SK-N-MC (cell line): Measurements from ENCODE around the gene VPS4B.

Experiments
- DNase-seq: peaks from one replicate; pipeline ENCODE4 v3.0.0-alpha.2; 2011; ENCODE audit warnings: low read depth, low spot score
- H3K27ac ChIP-seq: fragments of 200-600 bp; sonication (generic); 2 replicates; pipeline ENCODE4 v1.5.1; 2016; ENCODE audit warnings: mixed run types
- H3K36me3 ChIP-seq: fragments of 200-600 bp; sonication (generic); 2 replicates; pipeline ENCODE4 v1.6.1; 2017; ENCODE audit warnings: antibody characterized with exemption, low read length, mixed read lengths; ENCODE audit not compliant: insufficient read depth
- H3K4me3 ChIP-seq: fragments of 200-600 bp; sonication (generic); 2 replicates; pipeline ENCODE4 v1.5.1; 2016
- H3K9ac ChIP-seq: fragments of 200-600 bp; sonication (generic); 2 replicates; pipeline ENCODE4 v1.8.0; 2017; ENCODE audit warnings: mixed run types, mixed read lengths; ENCODE audit not compliant: insufficient read length
- H3K9me3 ChIP-seq: fragments of 200-600 bp; sonication (generic); 2 replicates; pipeline ENCODE4 v1.6.1; 2017; ENCODE audit warnings: low read depth, mild to moderate bottlenecking, antibody characterized with exemption, low read length, moderate library complexity, mixed read lengths
- EZH2 ChIP-seq: fragments of 200-600 bp; sonication (generic); IDR thresholded peaks from one replicate; pipeline ENCODE4 v1.6.1; 2017; ENCODE audit warnings: antibody characterized with exemption
- FOXP2 ChIP-seq: optimal IDR thresholded peaks from 2 replicates; pipeline ENCODE3; 2011; ENCODE audit warnings: mild to moderate bottlenecking, moderate library complexity; ENCODE audit not compliant: insufficient read depth; ENCODE audit errors: extremely low read length, control extremely low read depth
- POLR2AphosphoS5 ChIP-seq: IDR thresholded peaks from 2 replicates; pipeline ENCODE4 v1.6.1; 2012; ENCODE audit warnings: mild to moderate bottlenecking, low read depth, low read length, borderline replicate concordance

VPS4B gene

DNA sequence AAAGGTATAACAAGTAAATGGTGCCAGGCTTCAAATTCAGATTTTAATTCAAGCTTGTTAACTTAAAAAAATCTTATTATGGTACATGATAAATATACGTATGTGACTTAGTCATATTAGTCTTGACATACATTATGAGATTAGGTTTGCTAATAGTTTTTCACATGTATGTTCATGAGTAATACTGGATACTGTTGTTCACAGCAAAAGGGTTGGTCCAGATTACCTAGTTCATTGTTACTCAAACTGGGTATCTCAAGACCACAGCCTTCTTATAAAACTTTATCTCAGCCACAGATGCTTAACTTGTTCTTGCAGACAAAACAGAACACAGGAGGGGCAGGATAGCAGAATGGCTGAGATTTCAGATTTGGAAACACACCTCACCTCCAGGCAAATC, 26.8 kb downstream of the VPS4B start:
- H3K36me3 ChIP-seq: peaks cover 60% of the 10 kb centered on the region
- no peak overlapping the region for H3K27ac ChIP-seq
- TF ChIP-seq EZH2: no peak
- no peak for TF ChIP-seq FOXP2
- H3K9me3 ChIP-seq: no peaks in the 10 kb centered on the region
- H3K9ac ChIP-seq: no peak overlapping the region
- DNase-seq: no peak
- H3K4me3 ChIP-seq: no peak overlapping the region

DNA sequence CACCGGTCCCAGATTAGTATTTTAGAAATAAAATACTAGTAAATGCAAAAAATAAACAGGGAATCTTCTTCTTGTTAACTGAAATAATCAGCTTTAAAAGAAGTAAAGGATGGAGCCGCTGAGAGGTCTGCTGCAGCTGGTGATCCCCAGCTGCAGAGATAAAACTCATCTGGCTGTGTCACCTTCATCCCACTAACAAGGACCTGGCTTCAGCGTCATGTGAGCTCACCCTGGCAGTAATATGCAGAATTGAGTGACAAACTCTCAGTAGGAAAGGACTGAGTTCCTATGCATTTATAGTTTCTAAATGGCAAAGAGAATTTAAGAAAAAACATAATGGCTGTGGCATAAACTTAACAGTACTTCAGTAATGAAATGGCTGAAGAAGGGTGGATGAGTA, 27.3 kb downstream of the VPS4B start:
- H3K27ac ChIP-seq: no peak overlapping the region
- TF ChIP-seq EZH2 (no peak), FOXP2 (no peak), POLR2AphosphoS5 (no peak)
- no peaks in the 10 kb centered on the region for H3K9me3 ChIP-seq
- DNase-seq: no peak
- no peak overlapping the region for H3K9ac ChIP-seq
- H3K4me3 ChIP-seq: no peak overlapping the region
- H3K36me3 ChIP-seq: peaks cover 59% of the 10 kb centered on the region

DNA sequence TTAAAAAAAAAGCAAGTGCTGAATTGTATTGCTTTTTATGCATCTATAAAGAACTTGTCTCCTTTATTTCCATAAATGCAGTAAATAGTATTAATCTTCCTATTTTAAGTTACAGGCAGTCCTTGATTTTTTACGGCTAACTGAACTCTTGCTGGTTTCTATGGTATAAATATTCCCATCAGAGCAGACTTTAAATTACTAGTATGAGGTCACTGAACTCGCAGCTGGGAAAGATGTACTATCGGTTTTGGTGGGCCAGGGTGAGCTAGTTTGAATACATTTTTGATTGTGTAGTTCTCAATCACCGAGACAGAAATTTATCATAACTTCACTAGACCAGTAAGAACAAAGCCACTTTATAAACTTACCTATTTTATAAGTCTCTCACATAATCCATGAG, 34.4 kb downstream of the VPS4B start:
- no peak overlapping the region for H3K9ac ChIP-seq
- H3K9me3 ChIP-seq: no peaks in the 10 kb centered on the region; the same call in 1 of the 2 replicates
- TF ChIP-seq FOXP2 (no peak), EZH2 (no peak), POLR2AphosphoS5 (no peak)
- H3K36me3 ChIP-seq: peaks cover 26% of the 10 kb centered on the region
- DNase-seq: no peak
- H3K27ac ChIP-seq: peak overlapping the region; percentile 2; the same call in 1 of the 2 replicates
- H3K4me3 ChIP-seq: no peak overlapping the region

DNA sequence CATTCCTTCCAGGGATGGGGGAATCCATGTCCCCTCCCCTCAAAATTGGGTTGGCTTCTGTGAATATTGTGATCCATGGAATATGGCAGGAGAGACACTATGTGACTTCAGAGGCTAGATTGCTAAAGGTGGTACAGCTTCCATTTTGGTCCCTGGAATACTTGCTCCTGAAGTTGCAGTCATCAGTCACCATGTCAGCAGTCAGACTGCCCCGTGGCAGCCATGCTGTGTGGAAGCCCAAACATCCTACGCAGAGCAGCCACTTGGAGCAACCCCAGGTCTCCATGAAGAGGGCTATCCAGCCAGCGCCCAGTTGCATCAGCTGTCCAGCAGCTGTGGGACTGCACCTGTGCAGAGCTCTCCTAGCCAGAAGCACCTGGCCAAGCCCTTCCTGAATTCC, 39.4 kb downstream of the VPS4B start:
- TF ChIP-seq EZH2: no peak
- TF ChIP-seq POLR2AphosphoS5: no peak
- TF ChIP-seq FOXP2: no peak
- Histone ChIP-seq H3K9me3 (no peaks in the 10 kb centered on the region; the same call in 1 of the 2 replicates), H3K9ac (no peak overlapping the region), H3K36me3 (peaks cover 14% of the 10 kb centered on the region; the same call in 1 of the 2 replicates), H3K27ac (no peak overlapping the region), H3K4me3 (no peak overlapping the region)
- DNase-seq: no peak

DNA sequence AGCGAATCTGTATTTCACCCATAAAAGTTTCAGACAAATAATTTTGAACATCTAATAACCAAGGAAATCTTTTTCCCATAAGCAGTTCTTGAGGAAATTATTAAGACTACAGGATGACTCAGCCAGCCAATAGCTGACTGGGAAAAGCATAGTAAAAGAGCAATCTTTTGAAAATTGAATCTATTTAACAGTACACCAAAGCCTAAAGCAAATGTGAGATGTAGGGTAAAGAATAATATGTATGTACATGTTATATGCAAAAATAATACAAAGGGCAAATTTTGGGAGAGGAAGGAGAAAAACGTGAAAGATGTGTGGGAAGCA, 42.7 kb downstream of the VPS4B start:
- Histone ChIP-seq H3K27ac (peak overlapping the region; percentile 99), H3K36me3 (peaks cover 19% of the 10 kb centered on the region), H3K9ac (peak overlapping the region; percentile 76), H3K4me3 (peak overlapping the region; percentile 55), H3K9me3 (no peaks in the 10 kb centered on the region; the same call in none of the 2 replicates)
- peak; percentile 76 for DNase-seq
- TF ChIP-seq FOXP2 (no peak), POLR2AphosphoS5 (peak; percentile 43; the same call in 1 of the 2 replicates)

DNA sequence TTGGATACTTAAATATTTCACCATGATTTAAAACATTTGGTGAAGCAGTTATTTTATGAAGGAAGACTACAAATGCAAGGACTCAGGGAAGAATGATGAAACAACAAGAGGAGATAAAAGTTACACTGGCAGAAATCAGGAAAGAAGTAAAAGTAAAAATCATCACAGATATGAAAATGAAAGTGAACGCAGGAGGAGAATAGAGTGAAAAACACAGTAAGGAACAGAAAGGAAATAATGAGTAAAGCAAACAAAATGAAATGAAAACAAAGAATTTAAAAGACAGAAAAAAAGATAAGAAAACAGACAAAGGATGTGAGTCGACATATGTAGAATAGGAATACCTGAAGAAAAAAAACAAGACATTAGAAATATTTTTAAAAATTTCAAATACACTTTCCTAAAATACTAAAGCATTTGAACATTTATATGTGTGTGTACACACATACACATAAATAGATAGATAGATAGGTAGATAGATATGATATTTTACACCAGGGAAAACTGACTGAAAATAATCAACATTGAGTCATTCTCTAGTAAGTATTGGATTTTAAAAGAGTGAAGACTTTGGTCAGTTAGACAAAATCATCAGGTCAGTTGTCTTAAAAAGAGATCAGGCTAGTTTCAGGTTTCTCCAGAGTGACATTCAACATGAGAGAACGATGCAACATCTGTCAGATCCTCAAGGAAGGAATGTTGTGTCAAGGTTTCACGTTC, 43.2 kb downstream of the VPS4B start:
- Histone ChIP-seq H3K36me3 (peaks cover 18% of the 10 kb centered on the region), H3K9me3 (no peaks in the 10 kb centered on the region; the same call in none of the 2 replicates), H3K4me3 (peak overlapping the region; percentile 55), H3K9ac (peak overlapping the region; percentile 76), H3K27ac (peak overlapping the region; percentile 99)
- no peak for DNase-seq
- TF ChIP-seq POLR2AphosphoS5: no peak; the same call in 1 of the 2 replicates
- no peak for TF ChIP-seq EZH2
- TF ChIP-seq FOXP2: no peak

DNA sequence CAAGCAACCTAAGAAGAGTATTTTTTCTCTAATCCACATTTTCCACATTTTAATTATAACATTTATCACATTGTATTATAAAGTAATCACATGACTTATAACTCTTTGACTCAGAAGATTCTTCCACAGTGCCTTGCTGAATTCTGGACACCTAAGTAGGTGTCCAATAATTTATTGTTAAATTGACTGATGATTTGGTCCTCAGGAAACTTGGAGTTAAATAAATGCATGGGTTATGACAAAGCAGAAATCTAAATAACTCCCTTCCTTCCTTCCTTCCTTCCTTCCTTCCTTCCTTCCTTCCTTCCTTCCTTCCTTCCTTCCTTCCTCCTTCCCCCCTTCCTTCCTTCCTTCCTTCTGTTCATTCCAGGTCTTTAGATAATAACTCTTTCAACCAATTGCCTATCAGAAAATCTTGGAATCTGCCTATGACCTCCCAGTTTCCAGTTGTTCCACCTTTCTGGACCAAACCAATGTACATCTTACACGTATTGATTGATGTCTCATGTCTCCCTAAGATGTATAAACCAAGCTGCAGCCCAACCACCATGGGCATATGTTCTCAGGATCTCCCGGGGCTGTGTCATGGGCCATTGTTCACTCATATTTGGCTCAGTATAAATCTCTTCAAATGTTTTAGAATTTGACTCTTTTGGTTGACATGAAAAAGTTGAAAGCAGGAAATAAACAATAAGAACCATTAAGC, 44.8 kb downstream of the VPS4B start:
- Histone ChIP-seq H3K27ac (peak overlapping the region; percentile 100), H3K4me3 (peak overlapping the region; percentile 48; the same call in 1 of the 2 replicates), H3K9me3 (no peaks in the 10 kb centered on the region; the same call in 1 of the 2 replicates), H3K36me3 (peaks cover 6% of the 10 kb centered on the region; the same call in 1 of the 2 replicates), H3K9ac (peak overlapping the region; percentile 81)
- no peak for TF ChIP-seq EZH2
- TF ChIP-seq POLR2AphosphoS5: peak; percentile 74
- TF ChIP-seq FOXP2: no peak
- DNase-seq: peak; percentile 99

DNA sequence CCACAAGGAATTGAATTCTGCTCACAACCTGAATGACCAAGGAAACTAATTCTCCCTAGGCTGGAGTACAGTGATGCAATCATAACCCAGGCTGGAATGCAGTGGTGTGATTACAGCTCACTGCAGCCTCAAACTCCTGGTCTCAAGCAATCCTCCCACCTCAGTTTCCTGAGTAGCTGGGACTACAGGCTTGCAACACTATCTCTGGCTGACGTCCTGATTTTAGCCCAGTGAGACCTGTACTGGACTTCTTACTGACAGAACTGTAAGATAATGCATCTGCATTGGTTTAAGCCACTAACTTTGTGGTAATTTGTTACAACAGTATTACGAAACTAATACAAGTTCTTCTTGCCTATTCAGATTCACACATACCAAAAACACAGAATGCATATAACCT, 45.7 kb downstream of the VPS4B start:
- Histone ChIP-seq H3K9me3 (no peaks in the 10 kb centered on the region; the same call in 1 of the 2 replicates), H3K4me3 (peak overlapping the region; percentile 48), H3K9ac (peak overlapping the region; percentile 81), H3K27ac (peak overlapping the region; percentile 100), H3K36me3 (peaks cover 6% of the 10 kb centered on the region; the same call in 1 of the 2 replicates)
- TF ChIP-seq EZH2 (no peak), FOXP2 (no peak), POLR2AphosphoS5 (no peak; the same call in 1 of the 2 replicates)
- peak; percentile 66 for DNase-seq
